GM12864 (cell line): ENCODE results near the gene MGMT.

ENCODE experiments used
- DNase-seq: peaks from one replicate; pipeline ENCODE4 v3.0.0-alpha.2; 2011; ENCODE audit warnings: low read depth
- H3K4me3 ChIP-seq: 2 replicates; pipeline ENCODE4 v1.5.1; 2011; ENCODE audit warnings: mild to moderate bottlenecking, low read depth, low read length, control low read depth
- CTCF ChIP-seq: IDR thresholded peaks from 2 replicates; pipeline ENCODE4 v1.5.1; 2011; ENCODE audit warnings: low read depth, mild to moderate bottlenecking, moderate library complexity, low read length, control low read depth, inconsistent platforms; ENCODE audit errors: missing control alignments

Gene MGMT

GRCh38 chr10:129709101-129709500, 242.1 kb downstream of the MGMT start:
- TF ChIP-seq CTCF = no peak
- H3K4me3 ChIP-seq = no peak overlapping the region
- no peak for DNase-seq

GRCh38 chr10:129709627-129710509, 242.8 kb downstream of the MGMT start:
- TF ChIP-seq CTCF = no peak
- no peak overlapping the region for H3K4me3 ChIP-seq
- DNase-seq = no peak

- no peak overlapping the region for H3K4me3 ChIP-seq
- no peak for TF ChIP-seq CTCF
- no peak for DNase-seq
These were observed 243.4 kb downstream of the MGMT start for GRCh38 chr10:129710510-129710847.

GRCh38 chr10:129711291-129711690, 244.2 kb downstream of the MGMT start:
- H3K4me3 ChIP-seq = no peak overlapping the region
- TF ChIP-seq CTCF = no peak
- no peak for DNase-seq

GRCh38 chr10:129712000-129712399, 245.0 kb downstream of the MGMT start:
- no peak for DNase-seq
- no peak for TF ChIP-seq CTCF

GRCh38 chr10:129713659-129714265, 246.7 kb downstream of the MGMT start:
- H3K4me3 ChIP-seq = no peak overlapping the region
- DNase-seq = no peak
- no peak for TF ChIP-seq CTCF

More at GRCh38 chr10:129712000-129712399, 245.0 kb downstream of the MGMT start:
- H3K4me3 ChIP-seq = no peak overlapping the region
